HepG2 (cell line): ENCODE results near the gene MTA1. TPM values are rescaled to one million over a fixed set of nuclear protein-coding genes. Genes with fewer than 3 reads are reported as not detected.

Experiments
- AGO1 ChIP-seq: fragments of 200-400 bp; formaldehyde crosslinking; IDR thresholded peaks from 2 replicates; pipeline ENCODE4 v1.6.1; 2017; ENCODE audit warnings: mild to moderate bottlenecking, low read depth, low read length, moderate library complexity; ENCODE audit not compliant: poor library complexity, severe bottlenecking
- ATF5 ChIP-seq: sonication (generic); formaldehyde crosslinking; IDR thresholded peaks from 2 replicates; pipeline ENCODE4 v1.4.0; 2020; ENCODE audit warnings: mild to moderate bottlenecking, low read depth, missing genetic modification reagents
- FUBP1 ChIP-seq: sonication (generic); formaldehyde crosslinking; IDR thresholded peaks from 2 replicates; pipeline ENCODE4 v1.5.1; 2020; ENCODE audit warnings: missing genetic modification reagents, mild to moderate bottlenecking, borderline replicate concordance
- HNF1A ChIP-seq, 2 experiments: sonication (generic) in 1 of 2; formaldehyde crosslinking in 1 of 2; IDR thresholded peaks; 2 replicates each; pipeline versions ENCODE4 v1.4.0 to v1.6.1; 2016 to 2020; ENCODE audit warnings: borderline replicate concordance in 1 of 2, low read depth in 1 of 2, mild to moderate bottlenecking in 1 of 2, missing genetic modification reagents in 1 of 2
- IRF1 ChIP-seq: sonication (generic); formaldehyde crosslinking; IDR thresholded peaks from 2 replicates; pipeline ENCODE4 v1.4.0; 2020; ENCODE audit warnings: low read depth, mild to moderate bottlenecking, missing genetic modification reagents
- KLF15 ChIP-seq: sonication (generic); formaldehyde crosslinking; IDR thresholded peaks from 2 replicates; pipeline ENCODE4 v1.8.1; 2023; ENCODE audit warnings: borderline replicate concordance, mild to moderate bottlenecking, inconsistent platforms, missing genetic modification reagents, mixed read lengths
- MATR3 ChIP-seq: sonication (generic); formaldehyde crosslinking; IDR thresholded peaks from 2 replicates; pipeline ENCODE4 v1.4.0; 2020; ENCODE audit warnings: missing genetic modification reagents
- NR2C2 ChIP-seq: sonication (generic); formaldehyde crosslinking; IDR thresholded peaks from 2 replicates; pipeline ENCODE4 v1.4.0; 2020; ENCODE audit warnings: missing genetic modification reagents, mild to moderate bottlenecking, moderate library complexity, borderline replicate concordance
- POLR2G ChIP-seq: fragments of 200-400 bp; formaldehyde crosslinking; IDR thresholded peaks from 2 replicates; pipeline ENCODE4 v1.6.1; 2018; ENCODE audit warnings: mild to moderate bottlenecking, low read depth, low read length, moderate library complexity
- SNAPC4 ChIP-seq: sonication (generic); formaldehyde crosslinking; IDR thresholded peaks from 2 replicates; pipeline ENCODE4 v1.4.0; 2020; ENCODE audit warnings: mild to moderate bottlenecking, missing genetic modification reagents
- ZIK1 ChIP-seq: sonication (generic); formaldehyde crosslinking; IDR thresholded peaks from 2 replicates; pipeline ENCODE4 v1.5.0; 2020; ENCODE audit warnings: mild to moderate bottlenecking, low read depth, missing genetic modification reagents, borderline replicate concordance
- ZNF414 ChIP-seq: sonication (generic); formaldehyde crosslinking; IDR thresholded peaks from 2 replicates; pipeline ENCODE4 v1.5.0; 2020; ENCODE audit warnings: missing genetic modification reagents
- ZNF460 ChIP-seq: sonication (generic); formaldehyde crosslinking; IDR thresholded peaks from 2 replicates; pipeline ENCODE4 v1.5.1; 2020; ENCODE audit warnings: missing genetic modification reagents, mild to moderate bottlenecking, borderline replicate concordance
- polyA plus RNA-seq, 8 experiments: library from polyadenylated mRNA; depleted of rRNA in 3 of 8; stranded (reverse) in 7 of 8; unstranded in 1 of 8; fragments of >200 nt; fragmentation: Illumina TruSeq in 4 of 8; extraction: Trizol in 4 of 8; gene quantifications; 2 replicates each; pipeline versions ENCODE4 v1.2.1 to v1.2.3, GENCODE V29; 2011 to 2016; ENCODE audit warnings: low read depth in 4 of 8, missing spikeins in 1 of 8, mixed read lengths in 1 of 8; ENCODE audit not compliant: insufficient read depth in 1 of 8
- total RNA-seq, 5 experiments: library from RNA; depleted of rRNA; stranded (reverse); fragments of >200 nt; fragmentation: Illumina TruSeq; extraction: Trizol; gene quantifications; 2 replicates each; pipeline ENCODE4 v1.2.3, GENCODE V29; 2016; ENCODE audit warnings: low read depth in 1 of 5

Gene MTA1
- total and polyA plus RNA-seq, 2 of the 13 experiments (the other 11 are each of a cell fraction or from before 2014, with no cell fraction given): 35.2 to 85.8 TPM

- TF ChIP-seq HNF1A (IDR thresholded peaks at IDR 0.05; ENCODE audit: low read depth) (no peak), HNF1A (CRISPR knock-in tag; IDR thresholded peaks at IDR 0.05; ENCODE audit: borderline replicate concordance) (no peak), NR2C2 (CRISPR knock-in tag) (no peak), KLF15 (no peak; the same call in 1 of the 2 replicates), FUBP1 (CRISPR knock-in tag) (no peak), AGO1 (peak; percentile 18), SNAPC4 (CRISPR knock-in tag) (no peak), ZNF460 (CRISPR knock-in tag) (no peak), POLR2G (peak; percentile 71), IRF1 (CRISPR knock-in tag) (no peak), MATR3 (CRISPR knock-in tag) (no peak), ZNF414 (CRISPR knock-in tag) (no peak), ZIK1 (CRISPR knock-in tag) (peak; percentile 9; the same call in 1 of the 2 replicates), ATF5 (CRISPR knock-in tag) (no peak)
Observed at GRCh38 chr14:105500036-105500725, 80.6 kb downstream of the MTA1 start (continued).
